ENCODE measurements around the gene PTOV1. TPM values are rescaled to one million over a fixed set of nuclear protein-coding genes. Genes with fewer than 3 reads are reported as not detected.
A peak's percentile ranks its signal among the peaks of the same experiment; 100 is the strongest.

Gene PTOV1
- total and polyA plus RNA-seq, 2 donors (not counting 1 experiment from before 2014, with no cell fraction given) = 144 to 230 TPM

DNA sequence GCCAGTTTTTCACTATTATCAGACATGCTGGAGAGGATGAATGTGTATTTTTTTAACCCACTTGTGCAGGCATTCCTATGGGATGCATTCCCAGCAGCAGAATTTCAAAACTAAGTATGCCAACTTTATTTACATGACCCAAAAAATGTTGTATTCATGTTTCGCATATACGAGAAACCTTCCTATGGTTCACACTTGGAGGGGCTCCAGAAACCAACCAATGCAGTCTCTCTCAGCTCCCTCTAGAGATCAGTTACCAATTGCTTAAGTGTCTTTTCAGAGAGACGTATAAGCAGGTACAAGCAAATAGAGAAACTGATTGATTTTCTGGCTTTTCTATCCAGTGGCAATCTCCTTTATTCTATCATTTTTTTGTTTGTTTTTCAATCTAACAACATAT is 5.5 kb upstream of the PTOV1 start:
- CTCF ChIA-PET = no interaction called here
- peaks cover 46 to 65% of the 10 kb centered on the region in 2 donors for H3K4me1 ChIP-seq (ENCODE audit: control insufficient read depth in 2 of 2, insufficient read depth in 2 of 2, low read length in 2 of 2)
- intact Hi-C loops (cut with micrococcal nuclease) = no loop called here
- Mint-ChIP-seq H3K9me3 (ENCODE audit: insufficient read depth) (no peaks in the 10 kb centered on the region), H3K4me3 (peak overlapping the region; percentile 42), H3K27me3 (no peaks in the 10 kb centered on the region), H3K27ac (peak overlapping the region; percentile 84), H3K4me1 (peaks cover 65% of the 10 kb centered on the region)
- H4K20me1 ChIP-seq (ENCODE audit: control insufficient read depth, insufficient read depth, low read length, poor library complexity, severe bottlenecking) = no peaks in the 10 kb centered on the region
- TF ChIP-seq, protein P1, sequence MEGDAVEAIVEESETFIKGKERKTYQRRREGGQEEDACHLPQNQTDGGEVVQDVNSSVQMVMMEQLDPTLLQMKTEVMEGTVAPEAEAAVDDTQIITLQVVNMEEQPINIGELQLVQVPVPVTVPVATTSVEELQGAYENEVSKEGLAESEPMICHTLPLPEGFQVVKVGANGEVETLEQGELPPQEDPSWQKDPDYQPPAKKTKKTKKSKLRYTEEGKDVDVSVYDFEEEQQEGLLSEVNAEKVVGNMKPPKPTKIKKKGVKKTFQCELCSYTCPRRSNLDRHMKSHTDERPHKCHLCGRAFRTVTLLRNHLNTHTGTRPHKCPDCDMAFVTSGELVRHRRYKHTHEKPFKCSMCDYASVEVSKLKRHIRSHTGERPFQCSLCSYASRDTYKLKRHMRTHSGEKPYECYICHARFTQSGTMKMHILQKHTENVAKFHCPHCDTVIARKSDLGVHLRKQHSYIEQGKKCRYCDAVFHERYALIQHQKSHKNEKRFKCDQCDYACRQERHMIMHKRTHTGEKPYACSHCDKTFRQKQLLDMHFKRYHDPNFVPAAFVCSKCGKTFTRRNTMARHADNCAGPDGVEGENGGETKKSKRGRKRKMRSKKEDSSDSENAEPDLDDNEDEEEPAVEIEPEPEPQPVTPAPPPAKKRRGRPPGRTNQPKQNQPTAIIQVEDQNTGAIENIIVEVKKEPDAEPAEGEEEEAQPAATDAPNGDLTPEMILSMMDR (IDR thresholded peaks at IDR 0.05) = no peak
- TF ChIP-seq EZH2 (IDR thresholded peaks at IDR 0.05; ENCODE audit: borderline replicate concordance, insufficient read depth, low read depth, low read length, poor library complexity, severe bottlenecking) = no peak
- H3K4me3 ChIP-seq (ENCODE audit: control extremely low read depth in 1 of 5, extremely low read depth in 1 of 5, insufficient read depth in 1 of 5, low read depth in 2 of 5, low read length in 4 of 5) = no peak overlapping the region
- POLR2A ChIA-PET = interaction anchor here (1.0 to 2.3 kb wide), 4 partner anchors 8 to 32 kb away, joined by 3 to 13 read pairs (median 5); partner anchors contain the start of genes AKT1S1, FUZ and TBC1D17
- peak overlapping the region; percentile 59 for H3K4me2 ChIP-seq (replicated peaks; ENCODE audit: low read depth, low read length, poor library complexity, severe bottlenecking)
- H3K27me3 ChIP-seq (replicated peaks in 1 of 4; ENCODE audit: control extremely low read depth in 1 of 4, control insufficient read depth in 3 of 4, insufficient read depth in 4 of 4, low read length in 3 of 4) = no peaks in the 10 kb centered on the region
- H3K36me3 ChIP-seq (replicated peaks in 1 of 2; ENCODE audit: control extremely low read depth in 1 of 2, control insufficient read depth in 1 of 2, extremely low read depth in 1 of 2, insufficient read depth in 2 of 2, low read length in 1 of 2) = no peaks in the 10 kb centered on the region
- DNase-seq = no peak
- H3K79me2 ChIP-seq (ENCODE audit: control insufficient read depth, insufficient read depth, low read length) = peaks cover 10% of the 10 kb centered on the region
- no peak overlapping the region for H2AFZ ChIP-seq (ENCODE audit: insufficient read depth, low read depth, low read length, poor library complexity, severe bottlenecking)
- H3K27ac ChIP-seq (ENCODE audit: low read length in 2 of 2) = peak overlapping the region in 1 of 2 donors; percentile 40
- WGBS (ENCODE audit: insufficient coverage) = 80% methylated on average over 2 of the region's 3 CpGs
- H3K9ac ChIP-seq (ENCODE audit: low read length) = no peak overlapping the region
- peaks cover 0 to 6% (median 0%) of the 10 kb centered on the region in 3 donors for H3K9me3 ChIP-seq (ENCODE audit: control extremely low read depth in 1 of 3, control insufficient read depth in 2 of 3, insufficient read depth in 1 of 3, low read length in 2 of 3)
- ATAC-seq (ENCODE audit: low read depth) = no peak

DNA sequence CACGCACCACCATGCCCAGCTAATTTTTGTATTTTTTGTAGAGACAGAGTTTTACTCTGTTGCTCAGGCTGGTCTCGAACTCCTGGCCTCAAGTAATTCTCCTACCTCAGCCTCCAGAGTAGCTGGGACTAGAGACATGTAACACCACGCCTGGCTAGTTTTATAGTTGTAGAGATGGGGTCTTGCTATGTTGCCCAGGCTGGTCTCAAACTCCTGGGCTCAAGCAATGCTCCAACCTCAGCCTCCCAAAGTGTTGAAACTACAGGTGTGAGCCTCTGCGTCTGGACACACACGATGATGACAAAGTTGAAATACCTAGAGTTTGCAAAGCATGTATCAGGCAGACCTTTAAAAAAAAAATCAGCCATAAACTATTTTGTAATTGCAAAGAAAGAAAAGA is 4.6 kb upstream of the PTOV1 start:
- ATAC-seq (ENCODE audit: low read depth) = no peak
- Histone ChIP-seq H3K4me3 (ENCODE audit: control extremely low read depth in 1 of 5, extremely low read depth in 1 of 5, insufficient read depth in 1 of 5, low read depth in 2 of 5, low read length in 4 of 5) (no peak overlapping the region), H3K36me3 (replicated peaks in 1 of 2; ENCODE audit: control extremely low read depth in 1 of 2, control insufficient read depth in 1 of 2, extremely low read depth in 1 of 2, insufficient read depth in 2 of 2, low read length in 1 of 2) (no peaks in the 10 kb centered on the region), H3K79me2 (ENCODE audit: control insufficient read depth, insufficient read depth, low read length) (peaks cover 10% of the 10 kb centered on the region), H3K27ac (ENCODE audit: low read length in 2 of 2) (no peak overlapping the region), H3K9me3 (ENCODE audit: control extremely low read depth in 1 of 3, control insufficient read depth in 2 of 3, insufficient read depth in 1 of 3, low read length in 2 of 3) (peaks cover 0 to 6% (median 0%) of the 10 kb centered on the region in 3 donors), H3K4me1 (ENCODE audit: control insufficient read depth in 2 of 2, insufficient read depth in 2 of 2, low read length in 2 of 2) (peaks cover 46 to 65% of the 10 kb centered on the region in 2 donors), H2AFZ (ENCODE audit: insufficient read depth, low read depth, low read length, poor library complexity, severe bottlenecking) (no peak overlapping the region), H4K20me1 (ENCODE audit: control insufficient read depth, insufficient read depth, low read length, poor library complexity, severe bottlenecking) (no peaks in the 10 kb centered on the region), H3K9ac (ENCODE audit: low read length) (no peak overlapping the region), H3K27me3 (replicated peaks in 1 of 4; ENCODE audit: control extremely low read depth in 1 of 4, control insufficient read depth in 3 of 4, insufficient read depth in 4 of 4, low read length in 3 of 4) (no peaks in the 10 kb centered on the region), H3K4me2 (replicated peaks; ENCODE audit: low read depth, low read length, poor library complexity, severe bottlenecking) (no peak overlapping the region)
- intact Hi-C loops (cut with micrococcal nuclease) = no loop called here
- CTCF ChIA-PET = interaction anchor here (0.6 kb wide), 1 partner anchor 23 kb away, joined by 3 read pairs; no protein-coding TSS in a partner anchor
- H3K27me3 Mint-ChIP-seq = no peaks in the 10 kb centered on the region
- no CpG with 5 or more reads among the region's 5 CpGs for WGBS (ENCODE audit: insufficient coverage)
- no peak for DNase-seq
- POLR2A ChIA-PET = no interaction called here
- peaks cover 63% of the 10 kb centered on the region for H3K4me1 Mint-ChIP-seq
- H3K4me3 Mint-ChIP-seq = no peak overlapping the region
- no peaks in the 10 kb centered on the region for H3K9me3 Mint-ChIP-seq (ENCODE audit: insufficient read depth)
- H3K27ac Mint-ChIP-seq = peak overlapping the region; percentile 32
- TF ChIP-seq, protein P1 (IDR thresholded peaks at IDR 0.05) = no peak
- TF ChIP-seq EZH2 (IDR thresholded peaks at IDR 0.05; ENCODE audit: borderline replicate concordance, insufficient read depth, low read depth, low read length, poor library complexity, severe bottlenecking) = no peak
